Adrenal gland (tissue), 5 donors: Measurements from ENCODE around the gene KIF6.

Experiments used
- POLR2A ChIP-seq, 2 donors: fragments of 450-650 bp; IDR thresholded peaks; one replicate each; pipeline ENCODE4 v1.6.1; 2017; ENCODE audit warnings: antibody characterized with exemption in 2 of 2, mild to moderate bottlenecking in 2 of 2, moderate library complexity in 1 of 2
- TF ChIP-seq, protein P1 (sequence below), 6 experiments: fragments of 450-650 bp in 4 of 6; fragments of 200-600 bp in 2 of 6; sonication (generic) in 1 of 6; IDR thresholded peaks; 1 replicate in 5 of 6; 2 replicates in 1 of 6; pipeline versions ENCODE4 v1.5.1 to v1.8.0; 2016 to 2021; ENCODE audit warnings: antibody characterized with exemption in 6 of 6, mild to moderate bottlenecking in 2 of 6, moderate library complexity in 1 of 6
- donor health status: DM: no; HTN: no; CAD: no.

DNA sequence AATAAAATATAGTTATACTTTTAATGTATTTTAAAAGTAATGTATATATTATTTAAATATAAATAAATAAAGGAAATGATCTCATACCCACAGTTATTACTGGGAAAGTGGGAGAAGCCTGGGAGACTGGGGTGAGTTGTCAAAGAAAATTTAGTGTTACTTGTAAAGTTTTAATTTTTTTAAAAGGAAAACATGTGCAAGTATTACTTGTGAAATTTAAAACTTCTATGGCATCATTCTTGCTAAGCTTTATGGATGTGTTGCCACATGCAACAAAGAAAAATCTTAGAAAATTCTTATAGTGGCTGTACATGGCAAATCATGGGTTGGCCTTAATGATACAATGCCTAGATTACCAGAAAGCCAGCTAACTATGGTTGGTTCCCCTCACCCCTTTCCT, 208.7 kb downstream of the KIF6 start:
- no peak for TF ChIP-seq POLR2A (IDR thresholded peaks at IDR 0.05)
- TF ChIP-seq, protein P1, sequence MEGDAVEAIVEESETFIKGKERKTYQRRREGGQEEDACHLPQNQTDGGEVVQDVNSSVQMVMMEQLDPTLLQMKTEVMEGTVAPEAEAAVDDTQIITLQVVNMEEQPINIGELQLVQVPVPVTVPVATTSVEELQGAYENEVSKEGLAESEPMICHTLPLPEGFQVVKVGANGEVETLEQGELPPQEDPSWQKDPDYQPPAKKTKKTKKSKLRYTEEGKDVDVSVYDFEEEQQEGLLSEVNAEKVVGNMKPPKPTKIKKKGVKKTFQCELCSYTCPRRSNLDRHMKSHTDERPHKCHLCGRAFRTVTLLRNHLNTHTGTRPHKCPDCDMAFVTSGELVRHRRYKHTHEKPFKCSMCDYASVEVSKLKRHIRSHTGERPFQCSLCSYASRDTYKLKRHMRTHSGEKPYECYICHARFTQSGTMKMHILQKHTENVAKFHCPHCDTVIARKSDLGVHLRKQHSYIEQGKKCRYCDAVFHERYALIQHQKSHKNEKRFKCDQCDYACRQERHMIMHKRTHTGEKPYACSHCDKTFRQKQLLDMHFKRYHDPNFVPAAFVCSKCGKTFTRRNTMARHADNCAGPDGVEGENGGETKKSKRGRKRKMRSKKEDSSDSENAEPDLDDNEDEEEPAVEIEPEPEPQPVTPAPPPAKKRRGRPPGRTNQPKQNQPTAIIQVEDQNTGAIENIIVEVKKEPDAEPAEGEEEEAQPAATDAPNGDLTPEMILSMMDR (IDR thresholded peaks at IDR 0.05), result no peak
